Suprapubic skin (tissue), 4 donors: ENCODE data around the gene ZNF597.

Experiments
- CTCF ChIP-seq, 2 donors: fragments of 200-600 bp in 1 of 2; fragments of 450-650 bp in 1 of 2; sonication (generic) in 1 of 2; IDR thresholded peaks; one replicate each; pipeline ENCODE4 v1.5.1; 2016 to 2019; ENCODE audit warnings: antibody characterized with exemption in 2 of 2, mild to moderate bottlenecking in 1 of 2, moderate library complexity in 1 of 2
- EP300 ChIP-seq: sonication (generic); formaldehyde crosslinking; IDR thresholded peaks from one replicate; pipeline ENCODE4 v1.6.1; 2017; ENCODE audit warnings: antibody characterized with exemption
- POLR2A ChIP-seq, 2 donors: fragments of 450-650 bp; IDR thresholded peaks; one replicate each; pipeline ENCODE4 v1.6.1; 2017; ENCODE audit warnings: antibody characterized with exemption in 2 of 2, mild to moderate bottlenecking in 2 of 2, moderate library complexity in 2 of 2
- POLR2AphosphoS5 ChIP-seq, 3 donors: sonication (generic); formaldehyde crosslinking; IDR thresholded peaks; one replicate each; pipeline ENCODE4 v1.6.1; 2017; ENCODE audit warnings: antibody characterized with exemption in 3 of 3

- TF ChIP-seq CTCF (IDR thresholded peaks at IDR 0.05) = no peak
- no peak for TF ChIP-seq POLR2AphosphoS5 (IDR thresholded peaks at IDR 0.05)
- no peak for TF ChIP-seq POLR2A (IDR thresholded peaks at IDR 0.05)
- TF ChIP-seq EP300 = no peak
These were observed 25.2 kb upstream of the ZNF597 start for GRCh38 chr16:3468501-3468900.
